22Rv1 (cell line): ENCODE data around the gene FN3KRP.

Experiments
- CTCF ChIP-seq: fragments of 450-650 bp; IDR thresholded peaks from 2 replicates; pipeline ENCODE4 v1.5.1; 2017; ENCODE audit warnings: mild to moderate bottlenecking
- ZFX ChIP-seq: fragments of 450-650 bp; IDR thresholded peaks from 2 replicates; pipeline ENCODE4 v1.6.1; 2017; ENCODE audit warnings: antibody characterized with exemption, borderline replicate concordance

- TF ChIP-seq CTCF: no peak
- TF ChIP-seq ZFX: no peak
Measured at GRCh38 chr17:82696259-82696658, 20.2 kb upstream of the FN3KRP start.
